Measurements from ENCODE around the gene APCDD1. TPM values are rescaled to one million over a fixed set of nuclear protein-coding genes. Genes with fewer than 3 reads are reported as not detected.

Gene APCDD1
- polyA plus RNA-seq, 1 donor from 2014 or later: not detected

DNA sequence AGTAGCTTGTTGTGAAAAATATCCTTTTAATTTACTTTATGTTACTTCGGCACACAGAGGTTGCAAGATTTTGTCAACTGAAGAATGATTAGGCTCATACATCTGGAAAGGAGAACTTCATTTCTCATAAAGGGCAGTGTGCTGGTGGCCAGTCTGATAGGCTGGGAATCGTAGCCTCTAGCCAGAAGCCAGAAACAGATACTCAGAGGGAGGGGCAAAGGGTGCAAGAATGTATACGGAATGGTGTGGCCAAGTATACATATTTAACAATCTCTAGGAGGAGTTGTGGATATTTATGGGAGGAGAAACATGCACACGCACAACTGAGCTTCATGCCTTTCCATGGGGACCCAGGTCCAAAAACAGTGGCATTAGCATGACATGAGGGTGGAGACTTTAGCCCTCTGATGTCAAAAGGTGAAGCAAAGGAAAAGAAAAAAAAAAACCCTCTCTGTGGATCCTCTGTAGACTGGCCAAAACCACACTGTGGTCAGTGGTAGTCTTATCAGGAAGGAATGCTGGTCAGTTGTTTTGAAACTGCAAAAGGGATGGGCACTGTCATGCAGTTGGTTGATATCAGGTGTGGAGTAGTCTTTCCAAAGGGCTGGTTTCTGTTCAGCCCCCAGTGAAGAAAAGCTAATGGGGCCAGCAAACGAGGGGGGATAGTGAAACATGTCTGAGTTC, 34.9 kb upstream of the APCDD1 start:
- peaks cover 10% of the 10 kb centered on the region for H3K27me3 Mint-ChIP-seq
- H3K4me1 Mint-ChIP-seq: peaks cover 0 to under 1% (median 0%) of the 10 kb centered on the region in 3 donors
- H3K4me3 Mint-ChIP-seq: no peak overlapping the region
- no peak overlapping the region for H3K27ac Mint-ChIP-seq
- no peaks in the 10 kb centered on the region for H3K36me3 Mint-ChIP-seq
- H3K9me3 Mint-ChIP-seq: peaks cover 0 to 8% (median 1%) of the 10 kb centered on the region in 3 donors

DNA sequence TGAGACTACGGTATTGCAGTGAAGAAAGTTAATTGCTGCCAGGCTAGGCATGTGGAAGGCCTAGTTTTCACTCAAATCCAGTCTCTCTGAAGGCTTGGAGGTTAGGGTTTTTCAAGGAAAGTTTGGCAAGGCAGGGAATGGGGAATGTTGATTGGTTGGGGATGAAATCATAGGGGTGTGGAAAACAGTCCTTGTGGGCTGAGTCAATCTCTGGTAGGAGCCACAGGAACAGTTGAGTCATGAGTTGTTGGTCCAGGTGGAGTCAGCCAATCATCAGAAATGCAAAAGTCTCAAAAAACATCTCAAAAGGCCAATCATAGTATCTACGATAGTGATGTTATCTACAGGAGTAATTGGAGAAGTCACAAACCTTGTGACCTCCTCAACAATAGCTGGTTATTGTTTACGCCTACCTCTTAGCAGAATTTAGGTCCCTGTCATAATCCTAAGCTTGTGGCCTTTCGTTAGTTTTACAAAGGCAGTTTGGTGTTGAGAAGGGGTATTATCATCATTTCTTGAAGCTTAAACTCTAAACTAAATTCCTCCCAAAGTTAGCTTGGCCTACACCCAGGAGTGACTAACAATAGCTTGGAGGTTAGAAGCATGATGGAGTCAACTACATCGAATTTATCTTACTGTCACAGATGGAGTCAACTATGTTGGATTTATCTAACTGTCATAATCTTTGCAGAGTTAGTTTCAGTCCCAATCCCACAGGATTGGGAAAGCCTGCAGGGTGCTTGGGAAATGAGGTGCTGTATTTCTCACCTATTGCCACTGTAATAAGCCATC, 33.7 kb upstream of the APCDD1 start:
- H3K9me3 Mint-ChIP-seq: peaks cover 0 to 8% (median 2%) of the 10 kb centered on the region in 3 donors
- peak overlapping the region in 1 of 3 donors; percentile 11 for H3K27ac Mint-ChIP-seq
- peaks cover 0 to 2% (median 0%) of the 10 kb centered on the region in 3 donors for H3K4me1 Mint-ChIP-seq
- H3K4me3 Mint-ChIP-seq: no peak overlapping the region
- no peaks in the 10 kb centered on the region for H3K36me3 Mint-ChIP-seq
- H3K27me3 Mint-ChIP-seq: peaks cover 9% of the 10 kb centered on the region

DNA sequence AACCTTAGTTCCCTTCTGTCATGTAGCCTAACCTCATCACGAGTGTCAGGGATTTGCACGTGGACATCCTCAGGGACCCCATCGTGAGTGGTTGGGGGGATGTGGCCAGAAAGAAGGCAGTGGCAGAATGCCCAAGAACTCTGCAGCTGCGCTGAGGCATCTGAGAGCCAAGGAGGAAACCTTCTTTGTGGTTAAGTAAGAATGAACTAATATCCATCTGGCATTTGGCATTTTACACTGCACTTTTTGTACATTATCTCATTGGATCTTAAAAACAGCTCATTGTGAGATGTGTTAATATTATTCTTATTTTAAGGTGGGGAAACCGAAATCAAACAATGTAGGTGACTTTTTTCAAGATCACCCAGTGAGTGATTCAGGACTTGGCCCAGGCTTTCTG, 32.6 kb upstream of the APCDD1 start:
- Mint-ChIP-seq H3K9me3 (peaks cover 0 to 8% (median 2%) of the 10 kb centered on the region in 3 donors), H3K4me1 (peaks cover 0 to 2% (median 1%) of the 10 kb centered on the region in 3 donors), H3K36me3 (no peaks in the 10 kb centered on the region), H3K4me3 (no peak overlapping the region), H3K27ac (no peak overlapping the region), H3K27me3 (peaks cover 14% of the 10 kb centered on the region)

DNA sequence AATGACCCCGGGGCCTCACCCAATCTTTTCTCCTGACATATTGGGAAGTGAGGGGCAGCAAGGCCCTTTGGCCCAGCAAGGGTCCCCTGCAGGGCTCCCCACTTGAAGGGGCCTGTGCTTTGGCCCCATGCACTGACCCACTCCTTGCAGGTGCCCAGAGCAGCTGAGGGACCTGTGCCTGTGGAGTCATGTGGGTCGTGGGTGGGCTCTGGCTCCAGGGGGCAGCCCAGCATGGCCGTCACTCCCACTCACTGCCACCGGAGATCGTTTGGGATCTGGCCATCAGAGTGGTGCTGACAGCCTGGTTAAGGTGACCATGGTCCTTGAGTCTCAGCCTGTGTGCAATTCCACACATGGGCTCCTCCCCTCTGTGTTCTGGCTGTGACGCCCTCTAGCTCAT, 31.7 kb upstream of the APCDD1 start:
- Mint-ChIP-seq H3K4me1 (peaks cover 0 to 2% (median 1%) of the 10 kb centered on the region in 3 donors), H3K27ac (no peak overlapping the region), H3K9me3 (peaks cover 0 to 8% (median 2%) of the 10 kb centered on the region in 3 donors), H3K36me3 (no peaks in the 10 kb centered on the region), H3K27me3 (peaks cover 11% of the 10 kb centered on the region), H3K4me3 (no peak overlapping the region)

DNA sequence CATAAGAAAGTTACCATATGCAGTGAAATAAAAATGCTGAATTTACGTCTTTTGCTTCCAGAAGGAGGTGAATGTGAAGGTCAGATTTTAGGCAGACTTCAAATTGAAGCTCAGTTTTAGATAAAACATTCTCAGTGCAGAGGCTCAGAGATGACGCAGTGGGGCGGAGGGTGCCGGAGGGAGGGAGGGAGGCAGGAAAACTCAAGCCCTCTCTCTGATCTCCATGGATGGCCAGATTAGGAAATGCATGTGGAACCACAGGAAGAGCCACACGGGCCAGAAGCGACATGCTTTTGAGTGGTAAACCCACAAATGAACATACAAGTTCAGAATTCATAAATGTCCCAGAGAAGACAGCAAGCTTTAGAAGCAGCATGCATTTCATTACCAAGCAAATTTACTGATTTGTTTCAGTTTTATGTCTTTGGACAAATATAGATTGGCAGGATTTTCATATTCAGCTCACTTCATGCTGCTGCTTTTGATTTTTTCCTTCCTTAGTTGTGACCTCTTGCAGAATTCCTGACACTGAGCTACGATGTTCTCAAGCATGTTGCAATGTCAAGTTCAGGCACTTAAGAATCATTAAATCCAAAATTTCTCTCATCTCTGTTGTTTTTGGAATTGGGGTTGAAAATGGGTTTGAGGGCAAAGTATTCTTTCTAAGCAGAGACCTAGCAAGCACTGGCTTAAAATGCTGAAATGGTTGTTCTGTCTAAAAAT, 29.7 kb upstream of the APCDD1 start:
- no peaks in the 10 kb centered on the region for H3K36me3 Mint-ChIP-seq
- no peak overlapping the region for H3K27ac Mint-ChIP-seq
- H3K27me3 Mint-ChIP-seq: peaks cover 11% of the 10 kb centered on the region
- no peak overlapping the region for H3K4me3 Mint-ChIP-seq
- peaks cover 0 to 8% (median 2%) of the 10 kb centered on the region in 3 donors for H3K9me3 Mint-ChIP-seq
- peaks cover 0 to 2% (median 1%) of the 10 kb centered on the region in 3 donors for H3K4me1 Mint-ChIP-seq

DNA sequence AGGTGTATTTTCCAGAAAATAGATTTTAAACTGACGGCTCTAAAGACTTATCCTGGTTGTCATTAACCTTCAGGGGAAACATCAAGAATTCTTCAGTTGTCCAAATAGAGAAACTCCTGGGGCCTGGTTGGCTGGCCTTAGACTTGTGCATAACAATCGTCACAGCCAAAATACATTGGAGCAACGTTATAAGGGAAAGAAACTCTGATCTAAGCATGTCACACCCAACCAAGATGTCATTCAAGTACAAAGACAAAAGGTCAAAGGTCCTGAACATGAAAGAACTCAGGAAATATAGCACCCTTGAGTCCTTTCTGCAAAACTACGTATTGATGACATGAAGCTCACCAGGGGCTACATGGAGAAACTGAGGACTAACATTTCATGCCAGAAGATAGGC, 23.8 kb upstream of the APCDD1 start:
- Mint-ChIP-seq H3K4me3 (no peak overlapping the region), H3K36me3 (no peaks in the 10 kb centered on the region), H3K27me3 (peaks cover 6% of the 10 kb centered on the region), H3K4me1 (peaks cover 0 to 1% (median 0%) of the 10 kb centered on the region in 3 donors), H3K27ac (no peak overlapping the region), H3K9me3 (no peaks in the 10 kb centered on the region)

DNA sequence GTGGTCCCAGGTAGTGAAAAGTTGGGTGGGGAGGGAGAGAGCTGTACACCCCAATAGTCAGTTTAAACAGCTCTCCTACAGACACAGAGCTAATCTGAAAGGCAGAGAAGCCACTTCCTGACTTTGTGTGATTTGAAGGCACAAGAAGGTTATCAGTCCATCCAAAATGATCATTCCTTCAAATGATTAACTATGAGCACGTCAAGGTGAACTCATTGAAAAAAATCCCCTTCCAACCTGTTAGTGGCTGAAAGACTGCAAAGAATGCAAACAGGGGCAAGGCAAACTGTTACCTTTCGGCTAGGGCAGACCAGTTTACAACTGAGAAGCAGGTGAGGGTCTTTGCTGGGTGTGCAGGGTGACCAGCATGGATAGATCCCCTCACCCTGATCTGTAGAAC, 22.8 kb upstream of the APCDD1 start:
- no peak overlapping the region for H3K4me3 Mint-ChIP-seq
- H3K36me3 Mint-ChIP-seq: no peaks in the 10 kb centered on the region
- no peaks in the 10 kb centered on the region for H3K27me3 Mint-ChIP-seq
- H3K9me3 Mint-ChIP-seq: no peaks in the 10 kb centered on the region
- H3K27ac Mint-ChIP-seq: no peak overlapping the region
- H3K4me1 Mint-ChIP-seq: no peaks in the 10 kb centered on the region

DNA sequence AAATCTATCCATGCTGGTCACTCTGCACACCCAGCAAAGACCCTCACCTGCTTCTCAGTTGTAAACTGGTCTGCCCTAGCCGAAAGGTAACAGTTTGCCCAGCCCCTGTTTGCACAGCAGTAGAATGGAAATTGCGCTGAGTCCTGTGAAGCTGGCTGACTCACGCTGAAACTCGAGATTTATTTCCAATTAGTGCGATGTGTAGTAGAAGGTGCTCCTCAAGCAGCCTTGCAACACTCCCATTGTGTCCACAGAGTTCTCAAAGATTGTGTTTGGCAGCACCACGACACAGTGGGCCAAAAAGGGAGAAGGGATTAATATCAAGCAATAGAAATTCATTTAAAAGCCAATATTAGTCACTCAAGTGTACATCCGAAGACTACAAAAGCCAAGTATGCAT, 21.7 kb upstream of the APCDD1 start:
- H3K27me3 Mint-ChIP-seq: no peaks in the 10 kb centered on the region
- H3K27ac Mint-ChIP-seq: no peak overlapping the region
- no peaks in the 10 kb centered on the region for H3K36me3 Mint-ChIP-seq
- no peaks in the 10 kb centered on the region for H3K9me3 Mint-ChIP-seq
- H3K4me3 Mint-ChIP-seq: no peak overlapping the region
- no peaks in the 10 kb centered on the region for H3K4me1 Mint-ChIP-seq

DNA sequence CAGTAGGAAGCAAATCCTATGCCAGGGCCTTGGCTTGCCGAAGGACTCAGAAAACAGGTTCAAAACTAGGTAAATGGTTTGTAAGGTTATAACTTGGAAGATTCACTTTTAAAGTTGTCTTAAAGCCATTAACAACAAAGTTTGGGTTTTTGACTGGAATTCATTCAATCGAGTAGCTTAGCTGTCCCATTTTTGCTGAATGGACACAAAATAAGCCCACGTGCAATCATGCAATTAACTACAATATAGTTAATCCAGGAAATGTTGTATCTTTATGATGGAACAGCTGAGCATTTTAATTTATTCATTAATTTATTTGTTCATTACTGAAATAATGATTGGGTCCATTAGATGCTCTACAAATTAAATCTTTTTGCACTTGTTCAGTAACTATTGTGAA, 18.3 kb upstream of the APCDD1 start:
- Mint-ChIP-seq H3K4me1 (no peaks in the 10 kb centered on the region), H3K27ac (no peak overlapping the region), H3K36me3 (no peaks in the 10 kb centered on the region), H3K27me3 (no peaks in the 10 kb centered on the region), H3K4me3 (no peak overlapping the region), H3K9me3 (no peaks in the 10 kb centered on the region)

DNA sequence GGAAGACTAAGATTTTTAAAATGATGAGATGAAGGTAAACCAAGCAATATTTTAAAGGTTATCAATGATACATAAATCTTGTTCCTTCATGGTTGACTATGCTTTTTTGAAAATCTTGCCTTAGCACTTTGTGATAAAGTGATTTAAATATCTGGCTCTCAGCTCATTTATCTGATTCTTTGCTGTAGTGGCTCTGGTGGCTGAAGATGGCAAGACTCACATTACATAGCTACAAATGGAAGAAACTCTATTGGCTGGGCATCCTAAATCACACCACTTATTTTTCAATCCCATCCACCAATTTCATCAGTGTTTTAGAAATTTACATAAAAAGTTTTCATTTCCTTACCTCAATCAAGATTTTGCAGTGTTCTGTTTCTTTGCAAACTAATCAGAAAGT, 16.6 kb upstream of the APCDD1 start:
- Mint-ChIP-seq H3K9me3 (no peaks in the 10 kb centered on the region), H3K36me3 (no peaks in the 10 kb centered on the region), H3K4me3 (no peak overlapping the region), H3K4me1 (no peaks in the 10 kb centered on the region), H3K27me3 (no peaks in the 10 kb centered on the region), H3K27ac (no peak overlapping the region)

DNA sequence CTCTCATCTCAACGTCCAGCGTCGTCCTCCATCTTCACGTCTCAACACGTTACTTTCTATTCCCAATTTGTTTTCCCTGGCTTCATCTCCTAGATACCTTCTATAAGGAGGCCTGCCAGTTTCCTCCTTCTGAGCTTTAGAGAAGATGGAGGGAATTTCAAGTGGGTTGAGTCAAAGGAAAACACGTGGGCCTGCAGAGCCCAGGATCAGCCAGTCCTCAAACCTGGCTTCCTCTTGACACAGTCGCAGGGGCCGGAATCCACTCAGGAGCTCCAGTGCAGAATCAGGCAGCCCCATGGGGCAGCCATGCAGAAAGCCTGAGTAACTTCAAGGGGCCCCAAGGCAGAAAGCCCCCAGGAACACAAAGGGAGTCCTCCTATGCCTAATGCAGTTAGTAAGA, 14.5 kb upstream of the APCDD1 start:
- H3K4me3 Mint-ChIP-seq: no peak overlapping the region
- no peaks in the 10 kb centered on the region for H3K9me3 Mint-ChIP-seq
- no peaks in the 10 kb centered on the region for H3K36me3 Mint-ChIP-seq
- peaks cover 4% of the 10 kb centered on the region for H3K27me3 Mint-ChIP-seq
- H3K27ac Mint-ChIP-seq: no peak overlapping the region
- no peaks in the 10 kb centered on the region for H3K4me1 Mint-ChIP-seq

DNA sequence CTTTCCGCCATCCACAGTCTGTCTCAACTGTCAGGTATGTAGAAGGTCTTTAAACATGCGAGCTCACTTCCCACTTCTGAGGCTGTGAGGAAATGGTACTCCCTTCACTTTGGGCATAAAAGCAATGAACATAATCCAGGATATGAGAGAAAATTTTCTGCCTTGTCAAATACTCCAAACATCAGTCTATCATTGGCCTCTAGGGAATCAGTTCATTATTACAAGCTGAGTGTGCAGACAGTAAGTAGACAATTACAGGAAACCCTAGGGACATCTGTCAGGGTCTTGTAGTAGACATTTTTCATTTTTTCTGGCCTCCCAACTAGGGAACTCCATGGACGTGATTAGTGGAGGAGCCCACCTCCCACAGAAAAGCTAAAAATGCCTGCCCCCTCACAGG, 13.6 kb upstream of the APCDD1 start:
- H3K27ac Mint-ChIP-seq: no peak overlapping the region
- H3K4me3 Mint-ChIP-seq: no peak overlapping the region
- no peaks in the 10 kb centered on the region for H3K9me3 Mint-ChIP-seq
- H3K4me1 Mint-ChIP-seq: no peaks in the 10 kb centered on the region
- peaks cover 4% of the 10 kb centered on the region for H3K27me3 Mint-ChIP-seq
- H3K36me3 Mint-ChIP-seq: no peaks in the 10 kb centered on the region

DNA sequence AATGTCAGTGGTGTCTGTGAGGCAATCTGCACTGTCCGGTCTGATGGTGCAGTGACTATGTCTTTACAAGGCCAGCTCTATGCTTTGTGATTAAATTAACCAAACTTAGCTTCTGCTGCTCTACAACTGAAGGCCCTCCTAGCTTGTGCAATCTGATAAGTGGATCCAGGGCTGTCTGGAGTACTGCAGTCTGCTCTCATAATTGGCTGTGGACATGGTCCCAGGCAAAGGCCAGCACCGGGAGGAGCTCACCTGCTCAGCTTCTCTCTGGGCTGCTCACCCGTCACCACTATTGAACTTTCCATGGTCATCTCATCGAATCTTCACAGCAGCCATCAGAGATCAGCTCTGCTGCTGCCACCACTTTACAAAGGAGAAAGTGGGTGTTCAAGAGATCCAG, 13.0 kb upstream of the APCDD1 start:
- Mint-ChIP-seq H3K27me3 (peaks cover 4% of the 10 kb centered on the region), H3K4me1 (no peaks in the 10 kb centered on the region), H3K27ac (no peak overlapping the region), H3K36me3 (no peaks in the 10 kb centered on the region), H3K4me3 (no peak overlapping the region), H3K9me3 (no peaks in the 10 kb centered on the region)

DNA sequence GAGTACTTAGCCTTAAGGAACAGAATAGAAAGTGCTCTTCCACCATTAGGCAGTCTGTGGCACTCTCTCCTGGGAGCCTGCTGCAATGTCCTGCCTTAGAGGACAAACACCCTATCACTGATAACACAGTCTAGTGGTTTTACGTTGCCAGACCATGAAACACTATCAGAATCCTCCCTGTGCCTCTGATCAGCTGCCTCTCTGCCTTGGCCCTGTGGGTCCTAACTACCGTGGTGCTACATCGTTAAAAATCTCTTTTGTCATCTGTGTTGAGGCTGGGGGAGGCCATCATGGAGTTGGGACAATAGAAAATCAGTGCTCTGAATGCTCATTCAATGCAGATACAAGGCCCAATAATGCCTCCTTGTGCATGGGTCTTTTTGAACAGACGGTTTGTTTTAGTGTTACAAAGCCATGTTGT, 11.9 kb upstream of the APCDD1 start:
- no peak overlapping the region for H3K4me3 Mint-ChIP-seq
- peaks cover 4% of the 10 kb centered on the region for H3K27me3 Mint-ChIP-seq
- no peak overlapping the region for H3K27ac Mint-ChIP-seq
- no peaks in the 10 kb centered on the region for H3K9me3 Mint-ChIP-seq
- H3K36me3 Mint-ChIP-seq: no peaks in the 10 kb centered on the region
- H3K4me1 Mint-ChIP-seq: no peaks in the 10 kb centered on the region

DNA sequence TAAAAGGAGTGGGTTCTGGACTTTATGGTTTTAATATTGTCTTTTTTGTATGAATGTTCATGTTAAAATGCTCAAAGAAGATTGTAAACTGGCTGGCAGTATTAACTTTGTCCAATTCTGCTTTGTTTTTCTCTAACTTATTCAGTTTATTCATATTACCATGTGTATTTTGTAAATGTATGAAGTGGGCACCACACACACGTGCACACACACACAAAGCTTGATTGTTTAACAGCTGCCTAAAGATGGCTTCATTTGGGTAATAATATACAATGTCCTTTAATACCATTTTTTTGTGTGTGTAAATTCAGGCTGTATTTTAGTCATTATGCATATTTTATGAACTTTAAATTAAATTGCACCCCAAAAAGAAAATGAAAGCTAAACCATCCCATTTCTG, 11.4 kb upstream of the APCDD1 start:
- Mint-ChIP-seq H3K27me3 (peaks cover 4% of the 10 kb centered on the region), H3K9me3 (no peaks in the 10 kb centered on the region), H3K27ac (no peak overlapping the region), H3K36me3 (no peaks in the 10 kb centered on the region), H3K4me3 (no peak overlapping the region), H3K4me1 (no peaks in the 10 kb centered on the region)
